Skeletal muscle satellite cell (primary cell): ENCODE data around the gene FCHSD2.
"Not testable (repeated sequence)": the region's sequence is repeated elsewhere in the genome, so short reads cannot be mapped to it uniquely, and the experiment has no call there.

Source experiments
- H3K27me3 ChIP-seq: 2 replicates; pipeline ENCODE4 v1.7.0; 2013; ENCODE audit warnings: low read length; ENCODE audit not compliant: control insufficient read depth, insufficient read depth
- H3K36me3 ChIP-seq: 2 replicates; pipeline ENCODE4 v1.7.0; 2013; ENCODE audit warnings: mild to moderate bottlenecking, control low read depth, low read length; ENCODE audit not compliant: insufficient read depth
- H3K4me1 ChIP-seq: 2 replicates; pipeline ENCODE4 v1.7.0; 2013; ENCODE audit warnings: low read length; ENCODE audit not compliant: control insufficient read depth, insufficient read depth
- H3K4me2 ChIP-seq: 2 replicates; pipeline ENCODE4 v1.7.0; 2013; ENCODE audit warnings: mild to moderate bottlenecking, low read length
- H3K4me3 ChIP-seq: 2 replicates; pipeline ENCODE4 v1.7.0; 2013; ENCODE audit warnings: low read length
- H3K9ac ChIP-seq: 2 replicates; pipeline ENCODE4 v1.7.0; 2013; ENCODE audit warnings: mild to moderate bottlenecking, low read depth, low read length, moderate library complexity
- H3K9me3 ChIP-seq: replicated peaks from 2 replicates; pipeline ENCODE4 v1.7.0; 2013; ENCODE audit warnings: mild to moderate bottlenecking, control low read depth, low read length

Gene FCHSD2

DNA sequence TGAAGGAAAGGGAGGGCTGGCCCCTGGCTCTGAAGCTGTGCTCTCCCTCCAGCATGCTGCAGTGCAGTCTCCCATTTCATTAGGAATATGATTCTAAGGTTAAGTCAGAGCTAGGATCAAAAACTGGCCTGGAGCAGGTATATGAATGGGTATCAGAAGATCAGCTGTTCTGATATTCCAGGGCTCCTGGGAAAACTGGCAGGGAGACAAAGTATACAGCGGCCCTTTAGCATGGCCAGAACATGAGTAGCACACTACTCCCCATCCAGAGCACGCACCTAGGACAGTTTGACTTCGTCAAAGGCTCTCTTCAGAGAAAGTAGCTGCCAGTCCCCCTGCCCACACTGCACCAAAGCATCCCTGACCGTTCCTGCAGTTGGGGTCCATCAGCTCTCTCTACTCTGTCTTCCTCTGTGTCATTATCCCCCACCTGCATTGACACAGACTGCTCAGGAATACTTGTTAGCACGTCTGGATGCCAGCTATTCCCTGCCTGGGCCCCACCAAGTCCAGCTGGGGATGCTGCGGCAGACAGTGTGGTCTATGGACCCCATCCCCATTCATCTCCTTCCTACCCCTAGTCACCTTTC lies 4.0 kb upstream of the FCHSD2 start:
- no peaks in the 10 kb centered on the region for H3K36me3 ChIP-seq
- H3K9me3 ChIP-seq, result no peaks in the 10 kb centered on the region
- H3K4me2 ChIP-seq, result no peak overlapping the region
- H3K27me3 ChIP-seq, result no peaks in the 10 kb centered on the region
- no peak overlapping the region for H3K4me3 ChIP-seq
- no peak overlapping the region for H3K9ac ChIP-seq
- H3K4me1 ChIP-seq, result peaks cover 17% of the 10 kb centered on the region

GRCh38 chr11:73143126-73143838 lies 1.2 kb upstream of the FCHSD2 start:
- H3K9ac ChIP-seq, result peak overlapping the region; percentile 94
- H3K4me1 ChIP-seq, result peaks cover 26% of the 10 kb centered on the region
- H3K4me3 ChIP-seq, result peak overlapping the region; percentile 97

DNA sequence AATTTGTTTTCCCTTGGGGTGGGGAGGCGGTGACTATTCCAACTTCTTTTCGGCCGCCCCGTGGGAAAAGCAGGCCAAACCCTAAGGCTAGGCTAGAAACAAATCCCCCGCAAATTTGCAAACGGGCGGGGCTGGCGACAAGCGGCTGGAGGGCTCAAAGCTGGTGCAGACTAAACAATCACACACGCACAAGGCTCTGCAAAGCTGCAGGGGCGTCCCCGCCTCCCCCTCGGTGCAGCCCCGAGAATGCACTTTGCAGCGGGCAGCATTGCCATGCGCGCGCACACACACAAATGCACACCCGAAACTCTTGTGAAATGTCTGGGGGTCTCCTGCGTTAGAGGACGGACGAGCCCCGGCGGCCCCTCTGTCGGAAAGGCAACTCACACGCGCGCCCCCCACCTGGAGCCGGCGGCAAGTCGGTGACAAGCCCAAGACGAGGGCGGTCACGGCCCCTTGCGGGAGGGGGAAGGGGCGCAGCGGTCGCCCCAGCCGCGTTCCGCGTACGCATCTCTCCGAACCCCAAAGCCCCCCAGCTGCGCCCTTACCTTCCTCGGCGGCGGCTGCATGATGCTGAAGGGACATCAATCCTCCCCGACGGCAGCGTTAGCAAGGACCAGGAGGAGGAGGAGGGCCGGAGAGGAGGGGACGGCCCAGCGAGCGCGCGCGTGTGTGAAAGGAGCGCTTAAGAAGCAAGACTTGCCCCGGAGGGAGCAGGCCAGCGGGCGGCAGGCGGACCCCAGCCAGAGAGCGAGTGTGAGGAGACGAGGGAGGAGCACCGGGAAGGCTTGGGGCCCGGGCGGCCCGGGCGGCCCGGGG lies 600 bp downstream of the FCHSD2 start:
- peak overlapping the region; percentile 94 for H3K9ac ChIP-seq
- peaks cover 19% of the 10 kb centered on the region for H3K4me1 ChIP-seq
- H3K4me2 ChIP-seq, result peak overlapping the region; percentile 81
- no peaks in the 10 kb centered on the region for H3K9me3 ChIP-seq
- H3K36me3 ChIP-seq, result peaks cover 9% of the 10 kb centered on the region
- peak overlapping the region; percentile 97 for H3K4me3 ChIP-seq
- H3K27me3 ChIP-seq, result no peaks in the 10 kb centered on the region

More at GRCh38 chr11:73143126-73143838, 1.2 kb upstream of the FCHSD2 start:
- peak overlapping the region; percentile 81 for H3K4me2 ChIP-seq
- H3K27me3 ChIP-seq, result no peaks in the 10 kb centered on the region
- peaks cover under 1% of the 10 kb centered on the region for H3K36me3 ChIP-seq
- H3K9me3 ChIP-seq, result no peaks in the 10 kb centered on the region

- H3K27me3 ChIP-seq, result no peaks in the 10 kb centered on the region
- no peaks in the 10 kb centered on the region for H3K9me3 ChIP-seq
- peak overlapping the region; percentile 94 for H3K9ac ChIP-seq
- H3K4me1 ChIP-seq, result peaks cover 19% of the 10 kb centered on the region
- peak overlapping the region; percentile 81 for H3K4me2 ChIP-seq
- H3K36me3 ChIP-seq, result peaks cover 9% of the 10 kb centered on the region
- H3K4me3 ChIP-seq, result peak overlapping the region; percentile 97
Measured at GRCh38 chr11:73141031-73141308, 1.1 kb downstream of the FCHSD2 start.

DNA sequence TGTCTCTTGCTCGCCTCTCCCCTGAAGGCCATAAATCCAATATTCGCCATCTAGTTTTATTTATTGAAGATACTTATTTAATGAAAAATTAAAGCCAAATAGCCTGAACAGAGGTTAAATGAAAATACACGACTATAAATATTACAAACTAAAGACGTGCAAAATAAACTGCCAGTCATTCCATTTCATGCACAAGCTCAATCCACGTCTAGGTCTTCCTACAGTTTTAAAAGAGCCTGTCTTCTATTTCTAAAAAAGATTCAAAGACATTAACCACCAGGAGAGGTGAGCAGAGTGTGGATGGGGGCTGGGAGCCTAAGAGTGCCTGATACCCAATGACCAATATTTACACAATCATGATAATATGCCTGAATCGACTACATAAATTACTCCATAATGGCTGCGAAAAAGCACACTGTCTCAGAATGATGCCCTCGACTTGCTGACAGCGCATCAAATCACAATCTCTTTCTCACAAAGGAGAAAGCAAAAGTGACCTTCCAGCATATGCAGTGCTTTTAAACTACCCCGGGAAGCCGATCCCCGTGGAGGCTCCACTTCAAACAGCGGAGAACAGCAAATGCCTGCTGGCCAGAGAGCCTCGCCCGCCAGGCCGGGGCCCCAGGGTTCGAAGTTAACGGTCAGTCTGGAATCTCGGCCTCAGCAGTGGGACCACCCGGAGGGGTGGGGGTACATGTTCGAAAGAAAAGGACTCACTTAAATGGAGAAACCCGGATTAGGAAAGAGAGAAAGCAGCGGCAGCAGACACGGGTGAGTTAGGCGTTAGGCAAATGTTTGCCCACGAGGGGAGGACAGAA lies 1.7 kb downstream of the FCHSD2 start:
- Histone ChIP-seq H3K4me1 (peaks cover 19% of the 10 kb centered on the region), H3K4me2 (peak overlapping the region; percentile 81), H3K27me3 (no peaks in the 10 kb centered on the region), H3K4me3 (peak overlapping the region; percentile 97), H3K36me3 (peaks cover 12% of the 10 kb centered on the region), H3K9me3 (no peaks in the 10 kb centered on the region), H3K9ac (peak overlapping the region; percentile 94)

DNA sequence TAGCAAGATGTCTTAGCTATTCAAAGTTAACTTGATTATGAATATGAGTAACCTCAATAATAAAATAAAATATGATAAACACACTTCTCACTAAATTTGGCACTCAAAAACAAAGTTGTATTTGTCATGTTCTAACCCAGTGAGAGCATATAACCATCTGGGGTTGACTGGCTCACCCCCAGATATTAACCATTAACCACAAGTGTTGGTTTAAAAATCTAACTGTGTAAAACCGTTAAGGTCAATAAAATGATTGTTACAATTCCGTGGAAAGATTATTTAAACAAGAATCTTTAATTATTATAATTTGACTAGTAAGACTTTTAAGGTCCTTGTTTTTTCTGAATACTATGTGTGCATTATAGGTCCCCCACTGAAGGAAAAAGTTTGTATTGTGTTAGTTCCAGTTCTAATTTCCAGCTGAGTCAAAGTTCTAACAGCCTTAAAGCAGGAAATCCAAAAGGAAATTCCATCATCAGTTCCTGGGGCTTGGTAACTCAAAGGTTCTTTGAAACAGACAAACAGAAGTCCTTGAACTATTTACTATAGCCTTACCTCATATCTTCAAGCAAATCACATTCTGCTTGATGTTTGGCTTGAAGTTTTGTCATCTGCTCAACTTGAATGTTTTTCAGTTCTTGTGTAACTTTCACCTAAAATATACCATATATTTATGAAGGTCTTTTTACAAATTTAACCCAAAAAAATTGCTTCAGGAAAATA lies 2.5 kb downstream of the FCHSD2 start:
- no peaks in the 10 kb centered on the region for H3K27me3 ChIP-seq
- no peaks in the 10 kb centered on the region for H3K9me3 ChIP-seq
- peak overlapping the region; percentile 81 for H3K4me2 ChIP-seq
- H3K36me3 ChIP-seq, result peaks cover 12% of the 10 kb centered on the region
- H3K9ac ChIP-seq, result peak overlapping the region; percentile 94
- peaks cover 19% of the 10 kb centered on the region for H3K4me1 ChIP-seq
- H3K4me3 ChIP-seq, result peak overlapping the region; percentile 97

- H3K4me2 ChIP-seq, result no peak overlapping the region
- no peaks in the 10 kb centered on the region for H3K27me3 ChIP-seq
- no peaks in the 10 kb centered on the region for H3K9me3 ChIP-seq
- peaks cover 15% of the 10 kb centered on the region for H3K36me3 ChIP-seq
- H3K4me1 ChIP-seq, result peaks cover 11% of the 10 kb centered on the region
- H3K9ac ChIP-seq, result no peak overlapping the region
- no peak overlapping the region for H3K4me3 ChIP-seq
Measured at GRCh38 chr11:73137944-73138274, 4.2 kb downstream of the FCHSD2 start.

DNA sequence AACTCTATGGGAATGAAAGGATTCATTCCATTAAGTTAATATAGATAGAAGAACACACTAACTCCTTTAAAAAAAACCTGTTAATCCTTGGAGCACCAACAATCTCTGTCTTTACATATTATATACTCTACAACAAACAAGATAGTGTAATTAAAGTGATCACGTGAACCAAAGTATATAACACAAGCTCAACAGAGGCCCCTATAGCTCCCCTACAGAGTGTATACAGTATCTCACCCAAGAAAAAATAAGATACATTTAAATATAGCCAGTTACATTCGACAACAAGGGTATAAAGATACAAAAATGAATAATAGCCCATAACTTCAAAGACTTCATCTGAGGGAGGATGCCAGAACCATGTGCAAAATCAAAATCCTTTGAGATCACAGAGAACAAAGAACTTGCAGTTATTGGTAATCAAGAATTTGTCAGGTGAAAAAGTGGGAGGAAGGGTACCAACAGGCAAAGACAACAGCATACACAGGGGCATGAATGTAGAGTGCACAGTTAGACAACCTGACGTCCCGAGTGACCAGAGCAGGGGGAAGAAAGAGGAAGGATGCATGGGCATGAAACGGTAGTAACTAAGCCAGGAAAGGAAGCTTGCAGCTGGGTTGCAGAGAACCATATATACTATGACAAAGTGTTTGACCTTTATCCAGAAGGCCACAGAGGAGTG lies 4.7 kb downstream of the FCHSD2 start:
- no peak overlapping the region for H3K9ac ChIP-seq
- no peak overlapping the region for H3K4me2 ChIP-seq
- H3K36me3 ChIP-seq, result peaks cover 17% of the 10 kb centered on the region
- peaks cover 9% of the 10 kb centered on the region for H3K4me1 ChIP-seq
- H3K27me3 ChIP-seq, result no peaks in the 10 kb centered on the region
- H3K9me3 ChIP-seq, result no peaks in the 10 kb centered on the region
- no peak overlapping the region for H3K4me3 ChIP-seq

- not testable (repeated sequence) for H3K4me3 ChIP-seq, H3K4me2 ChIP-seq, H3K27me3 ChIP-seq, H3K9ac ChIP-seq, H3K9me3 ChIP-seq, H3K4me1 ChIP-seq
- H3K36me3 ChIP-seq, result peaks cover 23% of the 10 kb centered on the region
Measured at GRCh38 chr11:73136722-73137121, 5.4 kb downstream of the FCHSD2 start.

GRCh38 chr11:73135346-73136284 lies 6.5 kb downstream of the FCHSD2 start:
- no peaks in the 10 kb centered on the region for H3K27me3 ChIP-seq
- no peak overlapping the region for H3K9ac ChIP-seq
- peaks cover 23% of the 10 kb centered on the region for H3K36me3 ChIP-seq
- no peak overlapping the region for H3K4me2 ChIP-seq
- H3K4me1 ChIP-seq, result peaks cover 9% of the 10 kb centered on the region
- no peaks in the 10 kb centered on the region for H3K9me3 ChIP-seq
- no peak overlapping the region for H3K4me3 ChIP-seq
